ENCODE data around the gene PEMT. TPM values are rescaled to one million over a fixed set of nuclear protein-coding genes. Genes with fewer than 3 reads are reported as not detected.

The PEMT gene
- total and polyA plus RNA-seq, 10 donors, result 8.9 to 21.3 (median 14.8) TPM

DNA sequence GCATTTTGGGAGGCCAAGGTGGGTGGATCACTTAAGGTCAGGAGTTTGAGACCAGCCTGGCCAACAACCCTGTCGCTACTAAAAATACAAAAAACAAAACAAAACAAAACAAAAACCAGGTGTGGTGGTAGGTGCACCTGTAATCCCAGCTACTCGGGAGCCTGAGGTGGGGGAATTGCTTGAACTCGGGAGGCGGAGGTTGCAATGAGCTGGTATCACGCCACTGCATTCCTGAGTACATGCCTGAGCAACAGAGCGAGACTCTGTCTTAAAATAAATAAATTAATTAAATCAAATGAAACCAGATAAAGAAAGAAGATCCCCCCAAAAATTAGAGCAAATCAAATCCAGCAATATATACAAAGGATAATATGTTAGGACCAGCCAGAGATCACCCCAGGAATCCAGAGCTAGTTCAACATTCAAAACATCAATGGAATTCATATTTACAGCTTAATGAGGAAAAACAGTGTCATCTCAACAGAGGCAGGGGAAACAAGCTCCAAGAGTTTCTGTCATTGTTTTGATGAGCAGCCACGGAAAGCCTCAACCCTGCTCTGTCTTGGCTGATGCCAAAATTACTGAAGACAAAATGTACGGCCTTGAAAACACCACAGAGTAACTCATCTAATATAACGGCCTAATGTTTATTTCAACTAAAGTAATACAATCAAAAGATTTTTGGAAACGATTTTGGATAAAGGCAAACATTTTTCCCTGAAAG, 3.7 kb downstream of the PEMT start:
- TF ChIP-seq, protein P1, sequence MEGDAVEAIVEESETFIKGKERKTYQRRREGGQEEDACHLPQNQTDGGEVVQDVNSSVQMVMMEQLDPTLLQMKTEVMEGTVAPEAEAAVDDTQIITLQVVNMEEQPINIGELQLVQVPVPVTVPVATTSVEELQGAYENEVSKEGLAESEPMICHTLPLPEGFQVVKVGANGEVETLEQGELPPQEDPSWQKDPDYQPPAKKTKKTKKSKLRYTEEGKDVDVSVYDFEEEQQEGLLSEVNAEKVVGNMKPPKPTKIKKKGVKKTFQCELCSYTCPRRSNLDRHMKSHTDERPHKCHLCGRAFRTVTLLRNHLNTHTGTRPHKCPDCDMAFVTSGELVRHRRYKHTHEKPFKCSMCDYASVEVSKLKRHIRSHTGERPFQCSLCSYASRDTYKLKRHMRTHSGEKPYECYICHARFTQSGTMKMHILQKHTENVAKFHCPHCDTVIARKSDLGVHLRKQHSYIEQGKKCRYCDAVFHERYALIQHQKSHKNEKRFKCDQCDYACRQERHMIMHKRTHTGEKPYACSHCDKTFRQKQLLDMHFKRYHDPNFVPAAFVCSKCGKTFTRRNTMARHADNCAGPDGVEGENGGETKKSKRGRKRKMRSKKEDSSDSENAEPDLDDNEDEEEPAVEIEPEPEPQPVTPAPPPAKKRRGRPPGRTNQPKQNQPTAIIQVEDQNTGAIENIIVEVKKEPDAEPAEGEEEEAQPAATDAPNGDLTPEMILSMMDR (IDR thresholded peaks at IDR 0.05 in 8 of 11, conservative IDR thresholded peaks at IDR 0.05 in 3 of 11), result no peak
- TF ChIP-seq POLR2A (IDR thresholded peaks at IDR 0.05) (no peak), POLR2AphosphoS5 (IDR thresholded peaks at IDR 0.05) (no peak)
- WGBS, 5 donors, result 80 to 91% (median 86%) methylated on average over 10 of the region's 10 CpGs
- Histone ChIP-seq H3K9me3 (no peaks in the 10 kb centered on the region), H3K27ac (peak overlapping the region in 3 of 8 donors; percentile 2 to 16 (median 14)), H3K4me1 (peaks cover 12 to 29% (median 23%) of the 10 kb centered on the region in 6 donors), H3K4me3 (no peak overlapping the region), H3K36me3 (no peaks in the 10 kb centered on the region), H3K27me3 (replicated peaks in 1 of 7) (no peaks in the 10 kb centered on the region)
- intact Hi-C loops (cut with DNase I; ENCODE audit: low total_unique reads), result no loop called here
- no peak for DNase-seq

DNA sequence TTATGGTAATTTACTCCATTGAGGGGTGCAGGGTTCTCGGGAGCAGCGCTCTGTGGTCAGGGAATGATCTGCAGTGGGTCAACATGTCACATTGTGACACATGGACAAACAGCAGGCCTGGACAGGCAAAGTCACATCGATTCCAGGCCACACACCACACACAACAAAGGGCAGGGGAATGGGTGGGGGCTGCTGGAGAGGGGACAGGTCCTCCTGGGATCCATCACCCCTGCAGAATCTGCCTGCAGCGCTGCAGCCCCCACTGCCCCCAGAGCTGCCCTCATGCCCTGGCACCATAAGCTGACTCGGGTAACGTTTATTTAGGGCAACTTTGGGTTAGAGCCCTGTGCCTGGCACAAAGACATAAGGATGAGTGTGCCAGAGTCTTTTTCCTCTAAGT, 9.1 kb downstream of the PEMT start:
- WGBS, 5 donors, result 88 to 95% (median 93%) methylated on average over 6 of the region's 6 CpGs
- Histone ChIP-seq H3K4me3 (no peak overlapping the region), H3K27ac (no peak overlapping the region), H3K36me3 (no peaks in the 10 kb centered on the region), H3K9me3 (no peaks in the 10 kb centered on the region), H3K27me3 (replicated peaks in 1 of 7) (no peaks in the 10 kb centered on the region), H3K4me1 (no peaks in the 10 kb centered on the region)
- intact Hi-C loops (cut with DNase I; ENCODE audit: low total_unique reads), result no loop called here
- no peak for TF ChIP-seq POLR2AphosphoS5 (IDR thresholded peaks at IDR 0.05)
- TF ChIP-seq POLR2A (IDR thresholded peaks at IDR 0.05), result no peak
- TF ChIP-seq, protein P1 (IDR thresholded peaks at IDR 0.05 in 8 of 11, conservative IDR thresholded peaks at IDR 0.05 in 3 of 11), result no peak
- DNase-seq, result no peak

DNA sequence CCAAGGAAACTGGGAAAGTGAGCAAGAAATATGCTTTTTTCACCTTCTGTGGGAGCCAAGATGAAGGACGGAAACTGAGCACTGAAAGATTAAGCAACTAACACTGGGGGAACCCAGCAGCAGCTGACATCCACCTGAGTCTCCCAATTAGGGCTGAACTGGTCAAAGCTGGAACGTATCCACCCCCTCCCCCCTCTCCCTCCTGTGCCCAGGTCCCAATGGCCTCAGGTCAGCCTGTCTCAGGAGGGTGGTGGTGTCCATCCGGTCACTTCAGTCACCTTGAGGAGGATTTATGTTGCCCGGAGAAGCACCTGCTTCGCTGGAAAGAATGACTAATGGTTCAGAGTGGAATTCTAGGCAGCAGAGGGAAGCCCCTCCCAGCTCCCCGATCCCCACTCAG, 10.0 kb downstream of the PEMT start:
- H3K4me3 ChIP-seq, result no peak overlapping the region
- H3K27ac ChIP-seq, result no peak overlapping the region
- DNase-seq, result no peak
- no peaks in the 10 kb centered on the region for H3K27me3 ChIP-seq (replicated peaks in 1 of 7)
- peaks cover 0 to 8% (median 5%) of the 10 kb centered on the region in 6 donors for H3K36me3 ChIP-seq
- no peaks in the 10 kb centered on the region for H3K9me3 ChIP-seq
- 80 to 95% (median 89%) methylated on average over 6 of the region's 6 CpGs for WGBS, 5 donors
- H3K4me1 ChIP-seq, result no peaks in the 10 kb centered on the region
- intact Hi-C loops (cut with DNase I; ENCODE audit: low total_unique reads), result no loop called here
- TF ChIP-seq POLR2AphosphoS5 (IDR thresholded peaks at IDR 0.05), result no peak
- TF ChIP-seq, protein P1 (IDR thresholded peaks at IDR 0.05 in 8 of 11, conservative IDR thresholded peaks at IDR 0.05 in 3 of 11), result no peak
- no peak for TF ChIP-seq POLR2A (IDR thresholded peaks at IDR 0.05)

DNA sequence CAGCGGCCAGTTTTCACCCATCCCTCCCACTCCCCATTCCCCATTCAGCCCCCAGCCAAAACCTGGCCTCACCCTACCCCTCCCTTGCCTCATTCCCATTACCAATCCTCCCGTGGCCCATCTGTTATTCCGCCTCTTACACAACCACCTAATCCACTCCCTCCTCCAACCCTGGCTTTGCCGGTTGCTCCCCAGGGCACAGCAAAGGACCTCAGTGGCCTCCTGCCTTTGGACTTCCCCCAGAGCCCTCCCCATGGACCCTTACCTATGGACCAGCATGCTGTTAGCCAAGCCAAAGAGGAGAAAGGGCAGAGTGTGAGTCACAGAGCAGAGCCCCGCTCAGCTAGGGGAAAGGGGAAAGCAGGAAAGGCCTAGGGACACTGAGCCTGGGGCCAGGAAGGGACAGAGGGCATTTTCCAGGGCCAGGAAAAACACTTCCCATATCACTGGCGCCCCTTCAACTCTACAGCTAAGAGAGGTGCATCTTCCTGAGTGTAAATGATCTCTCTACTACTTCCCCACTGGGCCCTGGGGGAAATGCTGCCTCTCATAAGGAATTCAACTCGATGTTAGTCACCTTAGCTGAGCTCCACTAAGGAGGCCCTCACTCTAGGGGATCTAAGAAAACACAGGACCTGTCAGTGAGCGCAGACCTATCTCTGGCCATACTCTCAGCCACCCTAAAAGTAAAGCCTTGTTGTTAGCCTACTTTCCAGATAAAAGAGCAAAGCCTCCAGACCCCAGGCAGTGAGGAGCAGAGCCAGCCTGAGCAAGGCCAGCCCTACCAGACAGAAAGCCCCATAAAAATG, 10.6 kb downstream of the PEMT start:
- 80 to 87% (median 80%) methylated on average over 8 of the region's 8 CpGs for WGBS, 5 donors

More for the DNA sequence above, 10.6 kb downstream of the PEMT start:
- Histone ChIP-seq H3K4me1 (no peaks in the 10 kb centered on the region), H3K9me3 (no peaks in the 10 kb centered on the region), H3K4me3 (no peak overlapping the region), H3K36me3 (peaks cover 0 to 14% (median 8%) of the 10 kb centered on the region in 6 donors), H3K27ac (no peak overlapping the region), H3K27me3 (replicated peaks in 1 of 7) (no peaks in the 10 kb centered on the region)
- no peak for DNase-seq
- intact Hi-C loops (cut with DNase I; ENCODE audit: low total_unique reads), result no loop called here
- no peak for TF ChIP-seq POLR2AphosphoS5 (IDR thresholded peaks at IDR 0.05)
- no peak for TF ChIP-seq POLR2A (IDR thresholded peaks at IDR 0.05)
- TF ChIP-seq, protein P1 (IDR thresholded peaks at IDR 0.05 in 8 of 11, conservative IDR thresholded peaks at IDR 0.05 in 3 of 11), result no peak
